Ovary (tissue), 3 donors: ENCODE data around the gene UNC93A.

Experiments used
- CTCF ChIP-seq, 3 donors: fragments of 450-650 bp in 2 of 3; fragments of 200-600 bp in 1 of 3; IDR thresholded peaks; one replicate each; pipeline versions ENCODE4 v1.5.1 to v1.8.0; 2016 to 2022; ENCODE audit warnings: antibody characterized with exemption in 3 of 3, mild to moderate bottlenecking in 1 of 3
- POLR2A ChIP-seq: fragments of 450-650 bp; IDR thresholded peaks from one replicate; pipeline ENCODE4 v1.6.1; 2017; ENCODE audit warnings: antibody characterized with exemption, mild to moderate bottlenecking, moderate library complexity
- donor health status: DM: no; HTN: no; CAD: no.

DNA sequence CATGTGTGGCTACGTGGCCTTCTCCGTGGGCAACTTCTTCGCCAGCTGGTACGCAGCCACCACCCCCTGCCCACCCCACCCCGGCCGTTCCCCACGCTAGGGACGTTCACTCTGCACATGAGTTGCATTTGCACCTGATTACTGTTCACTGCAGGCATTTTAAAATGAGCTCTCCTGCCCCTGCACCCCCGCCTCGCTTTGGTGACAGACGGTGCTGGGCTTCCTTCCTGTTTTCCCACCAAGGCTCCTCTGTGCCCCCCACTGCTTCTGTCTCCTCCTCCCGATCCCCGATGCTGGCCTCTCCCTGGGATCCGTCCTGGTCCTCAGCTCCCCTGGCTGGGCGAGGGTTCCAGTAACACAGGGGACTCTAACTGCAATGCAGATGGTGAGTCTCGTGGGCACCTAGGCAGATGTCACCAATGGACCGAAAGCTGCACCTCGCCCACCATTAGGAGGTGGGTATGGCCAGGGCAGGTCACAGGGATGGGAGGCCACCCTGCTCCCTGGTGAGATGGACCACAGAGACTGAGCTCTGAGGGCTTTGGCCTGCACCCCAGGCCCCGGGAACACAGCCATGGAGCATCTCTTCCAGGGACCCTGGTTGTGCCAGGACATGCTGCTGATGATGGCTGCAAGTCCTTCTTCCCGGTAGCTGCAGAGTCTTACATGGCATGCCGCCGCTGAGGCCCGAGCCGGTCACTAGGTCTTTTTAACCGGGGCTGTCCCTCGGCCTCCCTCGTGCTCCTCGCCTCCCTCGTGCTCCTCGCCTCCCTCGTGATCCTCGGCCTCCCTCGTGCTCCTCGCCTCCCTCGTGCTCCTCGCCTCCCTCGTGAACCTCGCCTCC lies 3.8 kb downstream of the UNC93A start:
- TF ChIP-seq CTCF (IDR thresholded peaks at IDR 0.05) (no peak), POLR2A (no peak)
